H1 (cell line): Measurements from ENCODE around the gene CIAO3. TPM values are rescaled to one million over a fixed set of nuclear protein-coding genes. Genes with fewer than 3 reads are reported as not detected.

ENCODE experiments used
- BRCA1 ChIP-seq: IDR thresholded peaks from 2 replicates; pipeline ENCODE4 v1.6.1; 2012; ENCODE audit warnings: low read depth, low read length, improper control_type of control experiment
- CBX5 ChIP-seq: fragments of 300-800, 300-1000 bp; sonication (generic); IDR thresholded peaks from 2 replicates; pipeline ENCODE4 v1.7.1; 2016; ENCODE audit warnings: antibody characterized with exemption, low read length, low read depth
- CHD1 ChIP-seq: IDR thresholded peaks from 2 replicates; pipeline ENCODE4 v1.6.1; 2012; ENCODE audit warnings: low read depth, low read length, improper control_type of control experiment
- CREB1 ChIP-seq: IDR thresholded peaks from 2 replicates; pipeline ENCODE4 v1.6.1; 2012; ENCODE audit warnings: inconsistent platforms
- EP300 ChIP-seq, 2 experiments: IDR thresholded peaks; 1 replicate in 1 of 2; 2 replicates in 1 of 2; pipeline ENCODE4 v1.6.1; 2011 to 2012; ENCODE audit warnings: low read depth in 2 of 2, low read length in 2 of 2, mild to moderate bottlenecking in 2 of 2, borderline replicate concordance in 1 of 2, inconsistent platforms in 1 of 2, moderate library complexity in 1 of 2
- KDM1A ChIP-seq: fragments of 200-600, 300-600 bp; sonication (generic); IDR thresholded peaks from 2 replicates; pipeline ENCODE4 v1.7.1; 2016; ENCODE audit warnings: mild to moderate bottlenecking, low read length, borderline replicate concordance
- NANOG ChIP-seq: IDR thresholded peaks from 2 replicates; pipeline ENCODE4 v1.6.1; 2011; ENCODE audit warnings: low read length, low read depth, mild to moderate bottlenecking, inconsistent platforms; ENCODE audit not compliant: insufficient read depth, poor library complexity, severe bottlenecking
- RAD21 ChIP-seq, 2 experiments: IDR thresholded peaks in 1 of 2; conservative IDR thresholded peaks in 1 of 2; 2 replicates each; pipeline ENCODE4 v1.6.1; 2011; ENCODE audit warnings: low read depth in 2 of 2, low read length in 2 of 2, improper control_type of control experiment in 1 of 2, inconsistent platforms in 1 of 2, mild to moderate bottlenecking in 1 of 2, moderate library complexity in 1 of 2
- USF2 ChIP-seq: IDR thresholded peaks from 2 replicates; pipeline ENCODE4 v1.6.1; 2011; ENCODE audit warnings: low read length, improper control_type of control experiment
- polyA plus RNA-seq, 7 experiments: library from polyadenylated mRNA; depleted of rRNA in 3 of 7; stranded (reverse) in 5 of 7; unstranded in 2 of 7; fragments of >200 nt in 5 of 7; fragments of 200-250 nt in 2 of 7; gene quantifications; 1 replicate in 5 of 7; 2 replicates in 1 of 7; 4 replicates in 1 of 7; pipeline versions ENCODE4 v1.2.1 to v1.2.3, GENCODE V29; 2011 to 2013; ENCODE audit warnings: missing spikeins in 2 of 7, mixed read lengths in 2 of 7
- total RNA-seq: library from RNA; stranded (reverse); fragmentation: NEBNext Ultra II Directional; extraction: Animal tissue kit (Norgen Biotek cat#: 25700); gene quantifications from 2 replicates; pipeline ENCODE4 v1.2.1, GENCODE V29; 2021
- TF ChIP-seq, protein P1 (sequence below): IDR thresholded peaks from 2 replicates; pipeline ENCODE4 v1.6.1; 2012; ENCODE audit warnings: inconsistent platforms

The CIAO3 gene
- total and polyA plus RNA-seq, 2 of the 8 experiments (the other 6 are each of a cell fraction or from before 2014, with no cell fraction given), result 20.0 to 20.4 TPM

DNA sequence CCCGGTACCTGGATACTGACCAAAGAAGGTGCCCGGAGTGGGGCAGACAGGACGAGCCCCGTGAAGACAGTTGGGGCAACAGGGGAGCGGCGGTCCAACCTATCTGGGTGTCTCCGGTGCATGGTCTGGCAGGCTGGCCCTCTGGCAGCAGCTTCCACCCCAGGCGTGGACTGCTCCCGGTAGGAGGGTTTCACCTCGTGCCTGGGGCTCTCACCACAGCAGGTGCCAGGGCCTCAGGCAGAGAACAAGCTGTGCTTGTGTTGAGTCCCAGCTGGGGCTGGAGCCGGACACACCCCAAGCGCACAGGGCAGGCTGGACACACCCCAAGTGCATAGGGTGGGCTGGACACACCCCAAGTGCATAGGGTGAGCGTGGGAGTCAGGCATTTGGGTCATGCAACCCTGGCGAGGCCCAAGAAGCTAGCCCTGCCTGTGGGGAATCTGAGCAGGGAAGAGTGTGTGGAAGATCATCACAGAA is 33.7 kb downstream of the CIAO3 start (continued):
- TF ChIP-seq, protein P1, sequence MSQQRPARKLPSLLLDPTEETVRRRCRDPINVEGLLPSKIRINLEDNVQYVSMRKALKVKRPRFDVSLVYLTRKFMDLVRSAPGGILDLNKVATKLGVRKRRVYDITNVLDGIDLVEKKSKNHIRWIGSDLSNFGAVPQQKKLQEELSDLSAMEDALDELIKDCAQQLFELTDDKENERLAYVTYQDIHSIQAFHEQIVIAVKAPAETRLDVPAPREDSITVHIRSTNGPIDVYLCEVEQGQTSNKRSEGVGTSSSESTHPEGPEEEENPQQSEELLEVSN, result no peak
- TF ChIP-seq NANOG, result no peak
- TF ChIP-seq USF2, result no peak
- TF ChIP-seq CBX5, result no peak
- TF ChIP-seq KDM1A, result no peak
- no peak for TF ChIP-seq RAD21 (IDR thresholded peaks at IDR 0.05 in 1 of 2, conservative IDR thresholded peaks at IDR 0.05 in 1 of 2; ENCODE audit: low read depth in 2 of 2, low read length in 2 of 2)
- TF ChIP-seq EP300 (IDR thresholded peaks at IDR 0.05; ENCODE audit: borderline replicate concordance in 1 of 2, low read depth in 2 of 2, low read length in 2 of 2), result no peak
- TF ChIP-seq CREB1, result no peak
- TF ChIP-seq BRCA1, result no peak
- TF ChIP-seq CHD1, result no peak
- TF ChIP-seq, all 59 proteins: peak for 0
